Stomach (tissue), 4 donors: ENCODE results near the gene SAXO2.
"Not testable (repeated sequence)": the region's sequence is repeated elsewhere in the genome, so short reads cannot be mapped to it uniquely, and the experiment has no call there.

ENCODE experiments used
- EP300 ChIP-seq: sonication (generic); formaldehyde crosslinking; IDR thresholded peaks from one replicate; pipeline ENCODE4 v1.6.1; 2017; ENCODE audit warnings: antibody characterized with exemption
- POLR2A ChIP-seq, 4 donors: fragments of 450-650 bp; IDR thresholded peaks; one replicate each; pipeline ENCODE4 v1.6.1; 2016; ENCODE audit warnings: antibody characterized with exemption in 4 of 4, control low read depth in 2 of 4, mild to moderate bottlenecking in 1 of 4, moderate library complexity in 1 of 4
- POLR2AphosphoS5 ChIP-seq, 3 donors: sonication (generic); formaldehyde crosslinking; IDR thresholded peaks; one replicate each; pipeline ENCODE4 v1.6.1; 2016; ENCODE audit warnings: antibody characterized with exemption in 3 of 3
- TF ChIP-seq, protein P1 (sequence below), 7 experiments: fragments of 450-650 bp in 4 of 7; fragments of 200-600 bp in 3 of 7; sonication (generic) in 3 of 7; IDR thresholded peaks; one replicate each; pipeline ENCODE4 v1.5.1; 2016 to 2019; ENCODE audit warnings: antibody characterized with exemption in 7 of 7, control low read depth in 2 of 7, mild to moderate bottlenecking in 1 of 7

GRCh38 chr15:82221535-82221934 is 41.1 kb upstream of the SAXO2 start:
- TF ChIP-seq EP300; POLR2A (IDR thresholded peaks at IDR 0.05); POLR2AphosphoS5 (IDR thresholded peaks at IDR 0.05): not testable (repeated sequence)
- TF ChIP-seq, protein P1, sequence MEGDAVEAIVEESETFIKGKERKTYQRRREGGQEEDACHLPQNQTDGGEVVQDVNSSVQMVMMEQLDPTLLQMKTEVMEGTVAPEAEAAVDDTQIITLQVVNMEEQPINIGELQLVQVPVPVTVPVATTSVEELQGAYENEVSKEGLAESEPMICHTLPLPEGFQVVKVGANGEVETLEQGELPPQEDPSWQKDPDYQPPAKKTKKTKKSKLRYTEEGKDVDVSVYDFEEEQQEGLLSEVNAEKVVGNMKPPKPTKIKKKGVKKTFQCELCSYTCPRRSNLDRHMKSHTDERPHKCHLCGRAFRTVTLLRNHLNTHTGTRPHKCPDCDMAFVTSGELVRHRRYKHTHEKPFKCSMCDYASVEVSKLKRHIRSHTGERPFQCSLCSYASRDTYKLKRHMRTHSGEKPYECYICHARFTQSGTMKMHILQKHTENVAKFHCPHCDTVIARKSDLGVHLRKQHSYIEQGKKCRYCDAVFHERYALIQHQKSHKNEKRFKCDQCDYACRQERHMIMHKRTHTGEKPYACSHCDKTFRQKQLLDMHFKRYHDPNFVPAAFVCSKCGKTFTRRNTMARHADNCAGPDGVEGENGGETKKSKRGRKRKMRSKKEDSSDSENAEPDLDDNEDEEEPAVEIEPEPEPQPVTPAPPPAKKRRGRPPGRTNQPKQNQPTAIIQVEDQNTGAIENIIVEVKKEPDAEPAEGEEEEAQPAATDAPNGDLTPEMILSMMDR (IDR thresholded peaks at IDR 0.05), result peak in 1 of 7 experiments; percentile 9
